GM11168 (cell line): Measurements from ENCODE around the gene PGM1.

Source experiments
- in situ Hi-C: fragments of 300-500 bp; cut with MboI; formaldehyde crosslinking; loops from one replicate; pipeline ENCODE4 v1.12.0; 2022; ENCODE audit warnings: low sequenced_read_pairs; ENCODE audit not compliant: unreplicated experiment

The PGM1 gene

DNA sequence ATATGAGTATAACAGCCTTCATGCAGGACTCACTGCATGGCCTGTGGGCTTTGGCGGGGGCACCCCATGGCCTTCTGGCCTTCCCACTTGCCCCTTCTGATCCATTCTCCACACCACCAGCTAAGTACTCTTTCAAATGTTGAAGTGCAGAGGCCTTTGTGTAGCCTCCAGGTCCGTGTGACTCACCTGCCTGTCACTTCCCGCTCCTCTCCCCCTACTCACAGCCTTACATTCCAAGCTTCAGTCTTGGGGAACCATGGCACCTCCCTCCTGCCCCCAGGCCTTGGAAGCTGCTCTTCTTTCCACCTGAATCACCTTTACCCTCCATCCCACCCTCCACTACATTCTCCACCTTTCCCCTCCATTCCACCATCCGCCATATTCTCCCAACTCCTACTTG is 69.6 kb downstream of the PGM1 start:
- in situ Hi-C loops: no loop called here

GRCh38 chr1:63663301-63663700 is 70.1 kb downstream of the PGM1 start:
- in situ Hi-C loops: no loop called here

DNA sequence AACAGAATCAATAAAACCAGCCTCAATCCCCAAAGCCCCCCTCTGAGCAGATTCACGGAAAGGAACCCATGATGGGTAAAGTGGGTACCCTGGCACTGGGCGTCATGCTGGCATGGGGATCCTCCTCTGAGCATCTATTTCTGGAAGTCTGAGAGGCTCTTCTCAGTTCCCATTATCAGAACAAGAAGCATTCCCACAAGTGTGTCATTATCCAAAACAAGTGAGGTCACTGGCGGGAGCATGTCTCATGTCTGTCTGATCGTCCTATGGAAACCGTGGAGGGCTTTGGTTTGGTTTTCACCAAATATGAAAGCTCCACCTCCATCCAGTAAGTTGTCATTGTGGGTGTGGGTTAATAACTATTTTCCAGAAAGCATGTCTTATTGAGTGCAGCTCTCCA is 70.7 kb downstream of the PGM1 start:
- in situ Hi-C loops: no loop called here

DNA sequence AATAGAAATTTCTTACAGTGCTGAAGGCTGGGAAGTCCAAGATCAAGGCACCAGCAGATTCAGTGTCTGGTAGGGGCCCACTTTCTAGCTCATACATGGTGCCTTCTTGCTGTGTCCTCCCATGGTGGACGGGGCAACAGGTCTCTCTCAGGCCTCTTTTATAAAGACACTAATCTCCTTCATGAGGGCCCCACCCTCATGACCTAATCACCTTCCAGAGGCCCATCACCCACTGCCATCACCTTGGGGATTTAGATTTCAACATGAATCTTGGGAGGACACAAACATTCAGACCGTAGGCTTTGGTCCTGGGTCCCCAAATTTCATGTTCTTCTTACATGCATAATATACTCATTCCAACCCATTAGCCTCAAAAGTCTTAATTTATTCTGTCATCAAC is 71.5 kb downstream of the PGM1 start:
- in situ Hi-C loops: no loop called here

DNA sequence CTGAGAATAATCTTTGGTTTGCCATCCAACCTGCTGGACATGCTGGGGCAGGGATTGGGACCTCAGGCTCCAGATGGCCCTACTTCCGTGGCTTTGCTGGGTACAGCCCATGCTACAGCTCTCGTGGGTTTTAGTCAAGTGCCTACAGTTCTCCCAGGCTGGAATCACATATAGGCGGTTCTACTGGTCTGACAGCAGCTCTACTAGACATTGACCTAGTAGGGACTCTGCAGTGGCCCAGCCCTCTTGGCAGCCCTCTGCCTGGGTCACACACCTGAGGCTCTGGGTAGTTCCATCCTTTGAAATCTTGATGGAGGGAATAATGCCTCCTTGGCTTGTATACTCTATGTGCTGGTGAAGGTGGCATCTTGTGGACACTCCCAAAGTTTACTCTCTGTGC is 72.2 kb downstream of the PGM1 start:
- in situ Hi-C loops: no loop called here

DNA sequence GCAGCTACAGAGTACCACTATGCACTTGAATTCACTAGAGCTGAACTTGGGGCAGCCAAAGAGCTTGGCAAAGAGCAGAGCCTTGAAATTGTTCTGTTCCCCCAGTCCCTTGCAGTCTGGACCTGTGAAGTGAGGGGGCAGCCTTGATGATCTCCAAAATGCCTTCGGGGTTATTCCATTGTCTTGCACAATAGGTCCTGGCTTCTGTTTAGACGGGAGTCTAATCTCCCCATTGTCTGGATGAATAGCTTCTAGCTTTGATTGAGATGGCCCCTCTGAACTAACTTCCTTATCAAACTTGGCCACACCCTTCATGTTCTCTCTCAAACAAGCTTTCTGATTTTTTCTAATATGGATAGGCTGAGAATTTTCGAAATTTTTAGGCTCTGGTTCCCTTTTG is 72.6 kb downstream of the PGM1 start:
- in situ Hi-C loops: no loop called here

DNA sequence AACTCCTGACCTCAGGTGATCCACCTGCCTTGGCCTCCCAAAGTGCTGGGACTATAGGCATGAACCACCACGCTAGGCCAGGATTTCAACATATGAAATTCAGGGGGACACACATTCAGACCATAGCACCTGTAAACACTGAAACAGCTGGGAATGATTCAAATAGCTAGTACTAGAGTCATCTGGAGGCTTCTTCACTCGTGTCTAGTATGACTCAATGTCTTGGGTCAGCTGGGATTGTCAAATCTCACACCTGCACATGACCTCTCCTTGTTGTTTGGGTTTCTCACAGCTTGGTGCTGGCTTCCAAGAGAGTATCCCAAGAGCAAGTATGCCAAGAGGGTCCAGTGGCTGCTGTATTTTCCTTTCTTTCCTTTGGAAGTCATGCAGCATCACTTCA is 75.1 kb downstream of the PGM1 start:
- in situ Hi-C loops: no loop called here

DNA sequence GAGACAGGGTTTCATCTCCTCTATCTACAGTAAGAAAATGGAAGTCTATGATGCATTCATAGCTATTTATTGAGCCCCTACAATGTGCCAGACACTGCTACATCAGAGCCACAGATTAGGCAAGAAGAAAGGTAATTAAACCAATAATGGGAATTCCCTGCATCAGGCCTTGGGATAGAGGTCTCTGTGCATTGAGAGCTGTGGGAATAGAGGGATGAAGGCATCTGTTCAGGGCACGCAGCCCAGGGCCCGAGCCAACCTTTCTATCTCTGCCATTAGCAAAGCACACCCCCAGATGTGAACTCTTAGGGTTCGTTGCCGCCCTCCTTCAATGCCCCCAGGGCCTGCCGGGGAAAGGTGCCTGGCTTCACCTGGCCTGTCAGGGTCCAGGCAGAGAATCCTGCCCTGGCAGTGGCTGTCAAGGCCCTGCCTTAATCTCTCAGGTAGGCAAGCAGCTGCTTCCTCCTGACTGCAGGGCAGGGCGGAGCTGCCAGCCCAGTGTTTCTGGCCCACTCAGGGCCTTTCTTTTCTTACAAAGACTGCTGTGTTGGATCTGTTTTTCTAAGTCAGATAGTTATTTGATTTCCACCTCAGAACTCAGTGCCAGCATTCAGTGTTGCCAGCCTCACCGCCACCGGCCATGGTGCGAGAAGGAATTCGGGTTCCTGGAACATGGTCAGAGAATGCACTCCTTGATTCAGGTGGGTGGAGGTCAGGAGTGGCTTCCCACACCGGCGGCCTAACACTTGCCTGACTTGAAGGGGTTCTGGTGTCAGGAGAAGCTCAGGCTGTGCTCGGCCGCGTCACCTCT is 76.1 kb downstream of the PGM1 start:
- in situ Hi-C loops: no loop called here

- in situ Hi-C loops: no loop called here
These were observed 77.0 kb downstream of the PGM1 start for GRCh38 chr1:63670164-63670563.

DNA sequence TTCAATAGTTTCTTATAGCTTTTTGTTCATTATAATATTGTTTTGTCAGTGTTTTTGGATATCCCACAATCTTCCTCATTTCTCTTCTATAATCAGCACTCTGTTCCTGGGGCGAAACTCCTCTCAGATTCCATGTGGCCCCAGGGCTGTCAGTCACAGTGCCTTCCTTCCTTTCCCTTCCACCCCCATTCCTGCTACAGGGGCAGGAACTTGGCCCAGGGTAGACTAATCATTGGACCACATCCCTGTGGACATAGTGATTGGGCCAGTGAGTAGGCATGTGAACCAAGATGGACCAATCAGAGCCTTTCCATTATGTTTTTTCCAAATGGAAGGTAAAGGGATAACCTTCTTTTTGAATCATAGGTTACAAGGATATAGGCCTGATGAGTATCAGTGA is 78.3 kb downstream of the PGM1 start:
- in situ Hi-C loops: no loop called here

GRCh38 chr1:63674238-63674864 is 81.1 kb downstream of the PGM1 start:
- in situ Hi-C loops: no loop called here

GRCh38 chr1:63674865-63675419 is 81.7 kb downstream of the PGM1 start:
- in situ Hi-C loops: loop anchor here (25.0 kb wide), 3 partner anchors 212 to 562 kb away; no protein-coding TSS in a partner anchor

DNA sequence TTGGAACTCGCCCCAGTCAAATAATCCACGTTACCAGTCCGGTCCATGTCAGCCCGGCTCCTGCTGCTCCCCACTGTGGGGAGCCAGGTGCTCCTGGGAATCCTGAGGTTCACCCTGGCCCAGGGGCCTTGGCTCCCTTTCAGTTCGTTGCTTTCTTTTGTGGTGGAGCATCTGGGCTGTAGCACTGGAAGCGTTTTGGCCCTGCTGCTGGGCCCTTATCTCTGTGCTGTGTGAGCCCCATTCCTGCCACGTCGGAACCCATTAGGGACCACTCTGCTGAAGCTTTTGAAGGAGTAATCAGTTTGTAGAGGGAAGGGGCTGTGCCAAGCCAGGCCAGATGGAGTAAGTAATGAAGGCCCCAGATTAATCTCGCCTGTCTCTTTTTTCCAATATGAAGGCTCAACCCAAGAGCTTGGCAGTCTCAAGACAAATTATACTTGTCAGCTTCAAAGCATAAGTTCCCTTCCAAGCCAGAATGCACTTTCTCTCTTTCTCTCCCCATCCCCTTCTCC is 82.3 kb downstream of the PGM1 start:
- in situ Hi-C loops: loop anchor here (25.0 kb wide), 3 partner anchors 212 to 562 kb away; no protein-coding TSS in a partner anchor

GRCh38 chr1:63677497-63677896 is 84.3 kb downstream of the PGM1 start:
- in situ Hi-C loops: loop anchor here (25.0 kb wide), 3 partner anchors 210 to 560 kb away; no protein-coding TSS in a partner anchor

- in situ Hi-C loops: loop anchor here (25.0 kb wide), 3 partner anchors 209 to 559 kb away; no protein-coding TSS in a partner anchor
These were observed 85.0 kb downstream of the PGM1 start for GRCh38 chr1:63678200-63678599.

- in situ Hi-C loops: loop anchor here (25.0 kb wide), 3 partner anchors 208 to 558 kb away; no protein-coding TSS in a partner anchor
These were observed 85.9 kb downstream of the PGM1 start for GRCh38 chr1:63679076-63679475.

GRCh38 chr1:63679589-63679988 is 86.4 kb downstream of the PGM1 start:
- in situ Hi-C loops: loop anchor here (25.0 kb wide), 3 partner anchors 208 to 558 kb away; no protein-coding TSS in a partner anchor

- in situ Hi-C loops: loop anchor here (25.0 kb wide), 3 partner anchors 204 to 554 kb away; no protein-coding TSS in a partner anchor
These were observed 89.7 kb downstream of the PGM1 start for GRCh38 chr1:63682936-63683335.

- in situ Hi-C loops: loop anchor here (25.0 kb wide), 3 partner anchors 204 to 554 kb away; no protein-coding TSS in a partner anchor
These were observed 90.5 kb downstream of the PGM1 start for GRCh38 chr1:63683759-63684158.

- in situ Hi-C loops: loop anchor here (25.0 kb wide), 3 partner anchors 201 to 551 kb away; no protein-coding TSS in a partner anchor
These were observed 93.5 kb downstream of the PGM1 start for GRCh38 chr1:63686696-63687095.
